Daoy (cell line): ENCODE data around the gene MACO1. TPM values are rescaled to one million over a fixed set of nuclear protein-coding genes. Genes with fewer than 3 reads are reported as not detected.
"Not testable (repeated sequence)": the region's sequence is repeated elsewhere in the genome, so short reads cannot be mapped to it uniquely, and the experiment has no call there.

Experiments
- DNase-seq: peaks from one replicate; pipeline ENCODE4 v3.0.0-alpha.2; 2015; ENCODE audit warnings: low read depth
- total RNA-seq: library from RNA; depleted of rRNA; stranded (reverse); fragments of >200 nt; shearing (Covaris generic); gene quantifications from 2 replicates; pipeline ENCODE4 v1.2.3, GENCODE V29; 2014

Gene MACO1
- total RNA-seq, 1 experiment from 2014 or later, result 15.9 TPM

GRCh38 chr1:25423206-25423605, 7.5 kb upstream of the MACO1 start:
- not testable (repeated sequence) for DNase-seq

DNA sequence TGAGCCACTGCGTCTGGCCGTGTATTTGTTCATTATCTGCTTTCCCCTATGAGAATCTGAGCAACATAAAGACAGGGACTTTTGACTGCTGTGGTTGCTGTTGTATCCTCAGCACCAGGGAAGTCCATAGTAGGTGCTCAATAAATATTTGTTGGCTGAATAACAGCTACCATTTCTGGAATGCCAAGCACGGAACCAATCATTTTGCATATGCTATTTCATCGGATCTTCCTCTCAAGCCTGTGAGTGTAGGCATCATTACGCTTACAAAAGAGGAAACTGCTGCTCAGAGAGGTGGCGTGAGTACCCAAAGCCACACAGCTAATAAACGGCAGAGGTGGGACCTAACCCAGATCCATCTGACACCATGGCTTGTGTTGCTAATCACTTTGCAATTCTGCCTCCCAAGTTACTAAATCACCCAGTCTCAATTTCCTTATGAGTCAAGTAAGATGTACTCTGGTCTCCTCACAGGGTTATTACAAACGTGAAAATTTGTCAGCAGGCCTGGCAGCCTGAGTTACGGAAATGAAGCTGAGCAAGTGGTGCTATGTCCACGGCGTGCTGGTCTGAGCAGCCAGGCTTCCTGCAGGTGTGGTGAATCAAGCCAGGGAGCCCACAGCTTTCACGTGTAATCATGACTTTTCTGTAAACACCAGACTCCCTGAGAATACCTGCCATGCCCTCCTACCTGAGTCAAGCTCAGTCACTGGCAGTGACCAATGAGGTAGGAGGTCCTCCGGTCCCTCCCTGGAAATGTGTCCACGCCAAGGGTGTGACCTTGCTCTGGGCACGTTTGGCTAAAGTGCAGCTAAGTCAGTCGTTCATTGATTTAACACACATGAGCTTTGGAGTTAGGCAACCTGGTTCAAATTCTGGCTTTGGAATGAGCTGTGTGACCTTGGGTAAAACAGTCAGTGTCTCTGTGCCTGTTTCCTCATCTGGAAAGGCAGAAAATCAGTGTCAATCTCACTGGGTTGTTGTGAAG, 5.3 kb upstream of the MACO1 start:
- no peak for DNase-seq

DNA sequence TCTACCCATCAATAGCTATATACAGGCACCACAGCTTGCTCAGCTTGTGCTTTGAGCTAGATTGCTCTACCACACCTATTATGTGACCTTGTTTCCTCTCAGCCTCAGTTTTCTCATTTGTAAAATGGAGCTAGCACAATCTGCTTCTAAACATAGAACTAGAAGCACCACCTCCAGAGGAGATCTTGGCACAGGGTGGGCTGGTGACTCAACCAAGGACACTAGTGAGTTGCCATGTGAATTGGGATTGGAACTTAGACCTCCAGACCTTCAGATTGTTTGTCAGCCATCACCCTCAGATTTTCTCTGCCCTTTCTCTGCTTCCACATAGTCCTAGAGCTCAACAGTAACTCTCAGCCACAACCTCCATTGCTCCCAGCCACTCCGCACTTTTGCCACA, 3.0 kb upstream of the MACO1 start:
- DNase-seq, result no peak

GRCh38 chr1:25428475-25429166, 2.1 kb upstream of the MACO1 start:
- DNase-seq, result no peak

- DNase-seq, result peak; percentile 14
These were observed 527 bp downstream of the MACO1 start for GRCh38 chr1:25430967-25431881.

DNA sequence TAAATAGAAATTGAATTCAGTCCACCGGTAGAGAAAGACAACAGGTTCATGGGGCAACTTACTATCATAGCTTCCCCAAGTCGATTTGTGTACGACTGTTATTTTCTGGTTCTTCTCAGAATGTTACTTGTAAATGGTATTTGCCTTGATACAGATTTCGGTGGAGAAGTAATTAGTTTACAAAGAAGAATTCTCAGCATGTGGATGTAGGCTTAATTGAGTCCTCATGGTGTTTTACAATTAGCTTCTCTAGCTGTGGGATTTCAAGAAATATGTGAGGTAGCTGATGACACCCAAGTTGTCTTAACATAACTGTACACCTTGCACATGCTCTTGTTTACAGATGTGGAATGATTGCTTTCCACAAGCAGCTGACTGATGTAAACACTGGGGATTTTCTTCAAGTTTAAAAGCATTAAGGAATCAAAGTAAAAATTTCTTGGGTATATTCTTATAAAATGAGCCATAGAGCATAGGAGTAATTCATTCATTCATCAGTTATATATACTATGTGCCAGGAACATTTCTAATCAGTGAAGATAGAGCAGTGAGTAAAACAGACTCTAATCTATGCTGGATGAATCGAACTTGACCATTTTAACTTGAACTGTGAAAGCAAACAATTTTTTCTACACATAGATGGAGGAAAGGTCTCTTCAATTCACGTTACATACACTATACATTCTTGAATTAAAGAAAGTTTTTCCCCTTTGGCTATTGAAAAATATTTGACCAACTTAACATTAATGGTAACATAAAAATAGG, 1.4 kb downstream of the MACO1 start:
- DNase-seq, result no peak

DNA sequence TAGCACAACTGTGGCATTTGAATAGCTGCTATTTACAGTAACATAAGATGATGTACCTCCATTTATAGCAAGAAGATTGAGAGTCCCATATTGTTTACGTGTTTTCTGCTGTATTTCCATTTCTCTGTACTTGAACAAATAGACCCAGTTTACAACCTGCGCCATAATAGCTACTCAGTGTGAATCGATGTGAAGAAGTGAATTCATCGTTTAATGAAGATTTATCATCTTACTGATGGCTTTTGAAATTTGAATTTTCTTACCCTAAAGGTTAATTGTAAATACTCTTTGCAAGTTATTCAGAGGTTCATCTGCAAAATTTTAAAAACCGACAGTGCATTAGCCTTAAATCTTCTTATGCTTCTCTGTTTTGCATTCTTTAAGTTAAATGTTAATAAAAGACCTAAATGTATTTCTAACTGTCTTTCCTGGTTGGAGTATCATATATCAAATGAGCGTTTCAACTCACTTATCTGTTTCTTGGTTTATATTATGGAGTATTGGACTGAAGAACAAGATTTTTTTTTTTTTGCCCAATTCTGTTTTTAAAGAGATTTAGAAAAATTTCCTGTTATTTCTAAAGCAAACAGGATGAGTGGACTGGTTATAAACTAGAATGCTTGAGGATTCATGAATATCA, 2.2 kb downstream of the MACO1 start:
- DNase-seq, result no peak

GRCh38 chr1:25433389-25434186, 2.9 kb downstream of the MACO1 start:
- DNase-seq, result no peak

- DNase-seq, result no peak
These were observed 4.9 kb downstream of the MACO1 start for GRCh38 chr1:25435397-25436108.

DNA sequence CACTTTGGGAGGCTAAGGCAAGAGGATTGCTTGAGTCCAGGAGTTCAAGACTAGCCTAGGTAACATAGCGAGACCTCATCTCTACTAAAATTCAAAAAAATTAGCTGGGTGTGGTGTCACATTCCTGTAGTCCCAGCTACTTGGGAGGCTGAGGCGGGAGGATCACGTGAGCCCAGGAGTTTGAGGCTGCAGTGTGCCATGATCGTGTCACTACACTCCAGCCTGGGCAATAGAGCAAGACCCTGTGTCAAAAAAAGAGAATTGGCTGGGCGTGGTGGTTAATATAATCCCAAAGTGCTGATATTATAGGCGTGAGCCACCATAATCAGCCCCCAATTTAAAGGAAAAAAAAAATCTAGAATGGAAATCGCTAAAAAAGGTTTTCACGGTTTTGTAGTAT, 7.0 kb downstream of the MACO1 start:
- no peak for DNase-seq

DNA sequence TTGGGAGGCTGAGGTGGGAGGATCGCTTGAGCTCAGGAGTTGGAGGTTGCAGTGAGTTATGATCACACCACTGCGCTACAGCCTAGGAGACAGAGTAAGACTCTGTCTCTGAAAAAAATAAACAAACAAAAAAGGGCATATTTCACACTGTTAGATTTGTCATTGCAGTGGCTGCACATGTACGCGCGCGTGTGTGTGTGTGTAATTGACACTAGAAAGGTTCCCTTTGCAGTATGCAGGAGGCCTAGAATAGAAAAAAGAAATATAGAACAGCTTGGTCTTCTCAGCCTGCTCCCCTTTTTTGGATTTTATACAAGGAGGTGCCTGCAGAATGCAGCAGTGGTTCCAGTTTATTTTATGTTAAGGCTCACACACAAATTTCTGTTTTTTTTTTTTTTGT, 8.6 kb downstream of the MACO1 start:
- no peak for DNase-seq

DNA sequence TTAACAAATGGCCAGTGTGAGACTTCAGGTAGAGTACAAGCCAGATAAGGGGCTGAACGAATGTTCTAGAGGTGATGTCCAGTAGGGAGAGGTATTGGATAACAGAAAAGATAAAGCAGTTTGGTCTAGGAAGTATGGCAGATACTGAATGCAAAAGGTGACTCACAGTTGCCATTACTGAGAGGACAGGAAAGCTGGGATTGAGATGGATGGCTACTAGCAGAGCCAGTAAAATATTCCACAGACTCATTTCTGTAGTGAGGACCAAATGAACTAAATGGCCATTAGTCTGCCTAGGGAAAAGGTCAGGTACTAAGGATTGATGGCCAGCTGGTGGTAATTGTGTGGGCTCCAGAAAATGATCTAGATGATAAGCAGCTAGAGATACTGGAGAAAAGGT, 11.5 kb downstream of the MACO1 start:
- DNase-seq, result peak; percentile 25

GRCh38 chr1:25443030-25443699, 12.5 kb downstream of the MACO1 start:
- no peak for DNase-seq

DNA sequence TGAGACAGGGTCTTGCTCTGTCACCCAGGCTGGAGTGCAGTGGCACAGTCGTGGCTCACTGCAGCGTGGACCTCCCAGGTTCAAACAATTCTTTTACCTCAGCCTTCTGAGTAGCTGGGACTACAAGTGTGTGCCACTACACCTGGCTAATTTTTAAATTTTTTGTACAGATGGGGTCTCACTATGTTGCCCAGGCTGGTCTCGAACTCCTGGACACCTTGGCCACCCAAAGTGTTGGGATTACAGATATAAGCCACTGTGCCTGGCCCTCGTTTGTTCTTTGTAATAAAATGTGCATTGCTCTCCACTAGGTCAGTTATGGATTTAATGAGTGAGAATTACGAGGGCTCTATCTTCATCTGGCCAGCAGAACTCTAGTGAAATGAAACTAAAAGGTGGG, 13.9 kb downstream of the MACO1 start:
- DNase-seq, result not testable (repeated sequence)

- DNase-seq, result no peak
These were observed 15.4 kb downstream of the MACO1 start for GRCh38 chr1:25445993-25446538.

DNA sequence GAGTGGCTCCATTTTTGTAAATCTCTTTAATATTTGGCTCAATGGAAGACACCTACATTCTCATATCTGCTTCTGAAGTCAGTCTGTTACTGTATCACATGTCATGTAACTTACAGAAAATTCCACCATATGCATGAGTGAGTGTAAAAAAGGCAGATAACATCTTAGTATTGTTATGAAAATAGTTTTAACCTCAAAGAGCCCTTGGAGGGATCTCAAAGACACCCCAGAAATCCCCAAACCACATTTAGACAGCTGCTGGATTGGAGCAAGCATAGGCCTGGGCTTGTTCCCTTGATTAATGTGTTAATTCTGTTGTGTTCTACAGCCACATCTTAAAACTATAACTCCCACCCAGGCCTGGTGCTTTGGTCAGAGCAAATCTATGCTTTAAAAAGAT, 16.9 kb downstream of the MACO1 start:
- no peak for DNase-seq

- no peak for DNase-seq
These were observed 20.2 kb downstream of the MACO1 start for GRCh38 chr1:25450891-25451290.

DNA sequence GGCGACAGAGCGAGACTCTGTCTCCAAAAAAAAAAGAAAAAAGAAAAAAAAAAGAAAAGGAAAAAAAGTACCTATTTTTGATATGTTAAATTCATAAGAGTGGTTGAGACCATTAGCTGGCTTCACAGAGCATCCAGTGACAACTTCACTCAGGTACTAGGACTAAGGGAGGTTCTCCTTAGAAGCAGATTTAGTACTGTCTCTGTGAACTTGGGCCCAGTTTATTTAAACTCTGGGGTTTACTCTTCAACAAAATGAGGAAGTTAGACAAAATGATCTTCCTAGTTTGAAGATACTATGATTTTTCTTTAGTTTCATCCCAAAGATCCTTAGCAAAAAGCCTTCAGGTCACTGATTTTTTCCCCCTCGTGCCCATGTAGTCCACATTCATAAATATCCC, 21.2 kb downstream of the MACO1 start:
- no peak for DNase-seq
